Large intestine (tissue), 12 donors: ENCODE results near the gene TMX2. TPM values are rescaled to one million over a fixed set of nuclear protein-coding genes. Genes with fewer than 3 reads are reported as not detected.

ENCODE experiments used
- DNase-seq, 2 donors: peaks; one replicate each; pipeline versions ENCODE4 v3.0.0 to v3.0.0-alpha.2; 2013
- H3K27ac ChIP-seq: one replicate; pipeline ENCODE4 v1.5.1; 2013; ENCODE audit warnings: low read length
- H3K27me3 ChIP-seq: 2 replicates; pipeline ENCODE4 v1.6.1; 2013; ENCODE audit warnings: low read length; ENCODE audit not compliant: control insufficient read depth, insufficient read depth
- H3K36me3 ChIP-seq: 2 replicates; pipeline ENCODE4 v1.6.1; 2013; ENCODE audit warnings: low read length; ENCODE audit not compliant: control insufficient read depth, insufficient read depth
- H3K4me1 ChIP-seq: one replicate; pipeline ENCODE4 v1.6.1; 2013; ENCODE audit warnings: low read length; ENCODE audit not compliant: control insufficient read depth, insufficient read depth
- H3K4me3 ChIP-seq: one replicate; pipeline ENCODE4 v1.5.1; 2013; ENCODE audit warnings: low read length
- H3K9me3 ChIP-seq: one replicate; pipeline ENCODE4 v1.6.1; 2013; ENCODE audit warnings: mild to moderate bottlenecking, low read depth, low read length, moderate library complexity; ENCODE audit not compliant: control insufficient read depth
- WGBS: methylation state at CpG from one replicate; pipeline ENCODE4 v1.1.5; 2013; ENCODE audit warnings: low lambda C conversion rate; ENCODE audit not compliant: insufficient coverage; 5-methylcytosine and 5-hydroxymethylcytosine counted together
- long read RNA-seq, 11 donors: transcript quantifications; one replicate each; lab custom pipeline, GENCODE V29; 2026
- polyA plus RNA-seq: library from polyadenylated mRNA; unstranded; fragments of 120-200 nt; gene quantifications from one replicate; pipeline ENCODE4 v1.2.1, GENCODE V29; 2013

TMX2 gene, protein sequence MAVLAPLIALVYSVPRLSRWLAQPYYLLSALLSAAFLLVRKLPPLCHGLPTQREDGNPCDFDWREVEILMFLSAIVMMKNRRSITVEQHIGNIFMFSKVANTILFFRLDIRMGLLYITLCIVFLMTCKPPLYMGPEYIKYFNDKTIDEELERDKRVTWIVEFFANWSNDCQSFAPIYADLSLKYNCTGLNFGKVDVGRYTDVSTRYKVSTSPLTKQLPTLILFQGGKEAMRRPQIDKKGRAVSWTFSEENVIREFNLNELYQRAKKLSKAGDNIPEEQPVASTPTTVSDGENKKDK
- 108 TPM for polyA plus RNA-seq
- long read RNA-seq, donor 1, transcript TMX2-201 (8 exons, 1,631 nt), result major isoform, 8 of 10 reads
- long read RNA-seq, donor 1, partial matches to known transcripts, result 0 of 10 reads
- long read RNA-seq, donor 1, other reads (novel, unspliced or antisense), result 0 of 10 reads
- long read RNA-seq, donor 2, transcript TMX2-201 (8 exons, 1,631 nt), result major isoform, 20 of 26 reads
- long read RNA-seq, donor 2, partial matches to known transcripts, result 0 of 26 reads
- long read RNA-seq, donor 2, other reads (novel, unspliced or antisense), result 0 of 26 reads
- long read RNA-seq, donor 3, result 0 reads
- long read RNA-seq, donor 4, partial matches to known transcripts, result 0 of 1 reads
- long read RNA-seq, donor 4, other reads (novel, unspliced or antisense), result 0 of 1 reads
- long read RNA-seq, donor 5, transcript TMX2-201 (8 exons, 1,631 nt), result major isoform, 6 of 27 reads
- long read RNA-seq, donor 5, partial matches to known transcripts, result 12 of 27 reads
- long read RNA-seq, donor 5, other reads (novel, unspliced or antisense), result 8 of 27 reads
- long read RNA-seq, donor 6, transcript TMX2-201 (8 exons, 1,631 nt), result major isoform, 27 of 83 reads
- long read RNA-seq, donor 6, partial matches to known transcripts, result 54 of 83 reads
- long read RNA-seq, donor 6, other reads (novel, unspliced or antisense), result 0 of 83 reads
- long read RNA-seq, donor 7, partial matches to known transcripts, result 46 of 53 reads
- long read RNA-seq, donor 7, other reads (novel, unspliced or antisense), result 0 of 53 reads
- long read RNA-seq, donor 8, transcript TMX2-202 (7 exons, 1,521 nt), result minor isoform, 5 of 25 reads
- long read RNA-seq, donor 8, transcript TMX2-201 (8 exons, 1,631 nt), result major isoform, 17 of 25 reads
- long read RNA-seq, donor 8, partial matches to known transcripts, result 0 of 25 reads
- long read RNA-seq, donor 8, other reads (novel, unspliced or antisense), result 0 of 25 reads
- long read RNA-seq, donor 9, transcript TMX2-201 (8 exons, 1,631 nt), result major isoform, 22 of 26 reads
- long read RNA-seq, donor 9, partial matches to known transcripts, result 0 of 26 reads
- long read RNA-seq, donor 9, other reads (novel, unspliced or antisense), result 0 of 26 reads
- long read RNA-seq, donor 10, transcript TMX2-202 (7 exons, 1,521 nt), result minor isoform, 7 of 37 reads
- long read RNA-seq, donor 10, transcript TMX2-201 (8 exons, 1,631 nt), result major isoform, 24 of 37 reads
- long read RNA-seq, donor 10, partial matches to known transcripts, result 0 of 37 reads
- long read RNA-seq, donor 10, other reads (novel, unspliced or antisense), result 0 of 37 reads
- long read RNA-seq, donor 11, transcript TMX2-201 (8 exons, 1,631 nt), result major isoform, 12 of 14 reads
- long read RNA-seq, donor 11, partial matches to known transcripts, result 0 of 14 reads
- long read RNA-seq, donor 11, other reads (novel, unspliced or antisense), result 0 of 14 reads

DNA sequence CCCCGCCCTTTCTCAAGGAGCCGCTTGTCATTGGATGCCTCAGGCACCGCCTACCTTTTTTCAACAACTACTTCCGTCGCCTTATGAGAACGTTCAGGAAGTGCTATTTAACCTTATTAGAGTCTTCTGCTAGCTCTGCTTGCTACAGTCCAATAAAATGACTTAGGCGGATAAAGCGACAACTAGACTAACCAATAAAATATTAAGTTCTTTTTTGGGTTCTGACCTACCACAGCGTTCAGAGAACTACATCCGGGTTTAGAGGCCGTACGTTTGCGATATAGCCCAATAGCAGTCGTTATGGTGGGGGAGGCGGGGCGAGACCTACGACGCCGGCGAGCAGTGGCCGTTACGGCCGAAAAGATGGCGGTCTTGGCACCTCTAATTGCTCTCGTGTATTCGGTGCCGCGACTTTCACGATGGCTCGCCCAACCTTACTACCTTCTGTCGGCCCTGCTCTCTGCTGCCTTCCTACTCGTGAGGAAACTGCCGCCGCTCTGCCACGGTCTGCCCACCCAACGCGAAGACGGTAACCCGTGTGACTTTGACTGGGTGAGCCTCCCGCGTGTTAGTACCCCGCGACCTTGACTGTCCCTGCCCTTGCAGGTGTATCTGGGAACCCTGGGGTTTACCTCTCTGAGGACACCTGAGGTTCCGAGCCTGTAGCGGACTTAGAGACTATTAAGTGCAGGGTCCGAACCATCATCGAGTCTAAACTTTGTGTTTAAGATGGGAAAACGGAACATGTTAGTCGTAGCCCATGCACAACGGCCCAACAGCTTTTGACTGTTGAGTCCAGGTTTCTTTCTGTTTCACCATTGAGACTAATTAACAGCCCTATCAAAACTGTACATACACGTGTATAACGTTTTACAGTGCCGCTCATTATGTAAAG lies at the start of gene TMX2:
Gene TMX2 (plus strand): TSS at position 338 of the 895 bp plus-strand sequence. CDS start 26 bp downstream, at position 364.
- peaks cover 5% of the 10 kb centered on the region for H3K36me3 ChIP-seq
- H3K4me1 ChIP-seq, result peaks cover 12% of the 10 kb centered on the region
- peak within 1 kb of the TSS; percentile 89 for H3K27ac ChIP-seq
- peak within 1 kb of the TSS; percentile 95 for H3K4me3 ChIP-seq
- no peaks in the 10 kb centered on the region for H3K9me3 ChIP-seq
- DNase-seq, result peak; percentile 98 to 99
- H3K27me3 ChIP-seq, result no peaks in the 10 kb centered on the region
- WGBS, result 0% methylated on average over 1 of the region's 53 CpGs

DNA sequence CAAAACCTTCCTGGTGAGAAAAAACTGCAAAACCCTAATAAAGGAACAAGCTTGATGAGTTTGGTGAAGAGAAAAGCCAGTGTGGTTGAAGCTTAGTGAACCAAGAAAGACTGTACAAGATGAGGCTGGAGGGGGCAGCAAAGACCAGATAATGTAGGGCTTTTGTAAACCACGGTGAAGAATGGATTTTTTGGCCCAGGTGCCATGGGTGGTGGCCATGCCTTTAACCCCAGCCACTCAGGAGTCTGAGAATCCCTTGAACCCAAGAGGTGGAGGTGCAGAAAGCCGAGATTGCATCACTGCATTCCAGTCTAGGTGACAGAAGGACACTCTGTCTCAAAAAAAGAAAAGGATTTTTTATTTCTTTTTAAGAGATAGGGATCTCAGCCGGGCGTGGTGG lies 49.5 kb upstream of the TMX2 start:
- Histone ChIP-seq H3K36me3 (peaks cover 28% of the 10 kb centered on the region), H3K27me3 (no peaks in the 10 kb centered on the region), H3K9me3 (no peaks in the 10 kb centered on the region), H3K27ac (no peak overlapping the region), H3K4me3 (no peak overlapping the region), H3K4me1 (peaks cover 2% of the 10 kb centered on the region)
- 76% methylated on average over 3 of the region's 4 CpGs for WGBS
- DNase-seq, result no peak

DNA sequence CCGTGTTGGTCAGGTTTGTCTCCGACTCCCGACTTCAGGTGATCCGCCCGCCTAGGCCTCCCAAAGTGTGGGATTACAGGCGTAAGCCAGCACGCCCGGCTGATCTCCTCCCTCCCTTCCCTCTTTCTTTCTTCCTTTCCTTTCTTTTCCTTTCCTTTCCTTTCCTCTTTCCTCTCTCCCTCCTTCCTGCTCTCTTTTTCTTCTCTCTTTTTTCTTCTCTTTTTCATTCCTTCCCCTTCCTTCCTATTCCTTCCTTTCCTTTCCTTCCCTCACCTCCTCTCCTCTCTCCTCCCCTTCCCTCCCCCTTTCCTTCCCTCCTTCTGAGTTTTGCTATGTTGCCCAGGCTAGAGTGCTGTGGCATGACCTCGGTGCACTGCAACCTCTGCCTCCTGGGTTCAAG lies 48.4 kb upstream of the TMX2 start:
- no peak for DNase-seq
- peaks cover 28% of the 10 kb centered on the region for H3K36me3 ChIP-seq
- H3K4me1 ChIP-seq, result peaks cover 2% of the 10 kb centered on the region
- H3K27ac ChIP-seq, result no peak overlapping the region
- no peak overlapping the region for H3K4me3 ChIP-seq
- no peaks in the 10 kb centered on the region for H3K27me3 ChIP-seq
- WGBS, result 90% methylated on average over 4 of the region's 9 CpGs
- no peaks in the 10 kb centered on the region for H3K9me3 ChIP-seq

DNA sequence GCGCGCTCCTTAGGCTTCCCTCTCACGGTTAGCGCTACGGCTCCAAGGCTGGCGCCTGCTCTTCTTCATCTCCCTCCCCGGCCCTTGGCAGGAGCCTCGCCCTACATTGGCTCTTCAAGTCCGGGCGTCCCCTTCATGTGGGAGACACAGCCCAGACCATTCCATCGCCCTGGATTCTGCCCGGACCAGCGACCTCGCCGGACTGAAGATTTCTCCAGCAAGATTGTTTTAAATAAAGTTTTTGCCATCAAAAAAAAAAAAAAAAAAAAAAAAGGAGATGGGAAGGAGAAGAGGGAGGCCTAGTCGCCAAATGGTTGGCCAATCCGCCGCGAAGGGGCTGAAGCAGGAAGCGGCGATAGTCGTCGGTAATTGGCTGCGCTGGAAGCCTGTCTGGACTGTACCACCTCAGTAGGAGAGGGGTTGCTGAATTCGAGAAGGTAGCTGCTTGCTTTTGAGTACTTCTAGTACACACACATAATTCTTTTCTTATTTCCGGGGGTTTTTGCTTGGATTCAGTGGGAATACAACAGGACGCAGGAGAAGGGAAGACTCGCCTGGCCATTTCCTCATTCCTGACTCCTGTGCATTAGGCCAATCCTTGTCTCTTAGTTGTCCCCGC lies 45.2 kb upstream of the TMX2 start:
- peak; percentile 98 to 99 for DNase-seq
- peaks cover 13% of the 10 kb centered on the region for H3K36me3 ChIP-seq
- H3K27ac ChIP-seq, result peak overlapping the region; percentile 95
- H3K4me1 ChIP-seq, result peaks cover 7% of the 10 kb centered on the region
- peak overlapping the region; percentile 97 for H3K4me3 ChIP-seq
- WGBS, result no CpG with 5 or more reads among the region's 29 CpGs
- no peaks in the 10 kb centered on the region for H3K27me3 ChIP-seq
- no peaks in the 10 kb centered on the region for H3K9me3 ChIP-seq

DNA sequence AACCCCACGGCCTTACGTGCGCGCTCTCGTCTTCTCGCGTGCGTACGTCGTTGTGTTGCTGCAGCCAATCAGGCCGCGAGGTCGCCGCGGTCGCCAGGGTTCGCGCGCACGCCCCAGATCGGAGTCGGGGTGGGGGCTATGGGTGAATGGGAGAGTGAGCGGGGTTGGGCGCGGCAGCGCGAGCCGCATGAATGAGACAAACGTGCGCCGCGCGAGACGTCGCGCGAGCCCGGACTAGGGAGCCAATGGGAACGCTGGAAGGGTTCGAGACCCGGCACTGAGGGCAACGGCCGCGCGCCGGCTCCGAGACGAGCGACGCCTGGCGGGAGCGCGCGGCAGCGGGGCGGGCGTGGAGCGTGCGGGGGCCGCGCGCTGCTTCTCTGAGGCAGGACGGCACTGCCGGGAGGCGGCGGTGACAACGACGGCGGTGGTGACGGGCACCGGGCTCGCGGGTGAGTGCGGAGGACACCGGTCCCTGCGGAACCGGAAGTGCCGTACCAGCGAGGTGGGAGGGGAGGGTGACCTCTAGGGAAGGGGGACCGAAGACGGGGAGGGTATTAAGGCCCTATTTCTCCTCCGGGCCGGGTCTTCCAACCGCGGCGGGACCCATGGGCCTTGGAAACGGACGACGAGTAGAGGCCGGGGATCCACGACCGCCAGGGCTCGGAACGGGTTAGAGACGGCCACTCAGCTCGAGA lies 44.5 kb upstream of the TMX2 start, which contains the start of gene ZDHHC5:
Gene ZDHHC5 (plus strand): TSS at position 379 of the 698 bp plus-strand sequence. CDS start 4,977 bp downstream, outside the sequence.
- H3K9me3 ChIP-seq, result no peaks in the 10 kb centered on the region
- peak within 1 kb of the TSS; percentile 97 for H3K4me3 ChIP-seq
- DNase-seq, result peak; percentile 100
- no peaks in the 10 kb centered on the region for H3K27me3 ChIP-seq
- peaks cover 16% of the 10 kb centered on the region for H3K36me3 ChIP-seq
- WGBS, result no CpG with 5 or more reads among the region's 96 CpGs
- peak within 1 kb of the TSS; percentile 95 for H3K27ac ChIP-seq
- H3K4me1 ChIP-seq, result peaks cover 7% of the 10 kb centered on the region

DNA sequence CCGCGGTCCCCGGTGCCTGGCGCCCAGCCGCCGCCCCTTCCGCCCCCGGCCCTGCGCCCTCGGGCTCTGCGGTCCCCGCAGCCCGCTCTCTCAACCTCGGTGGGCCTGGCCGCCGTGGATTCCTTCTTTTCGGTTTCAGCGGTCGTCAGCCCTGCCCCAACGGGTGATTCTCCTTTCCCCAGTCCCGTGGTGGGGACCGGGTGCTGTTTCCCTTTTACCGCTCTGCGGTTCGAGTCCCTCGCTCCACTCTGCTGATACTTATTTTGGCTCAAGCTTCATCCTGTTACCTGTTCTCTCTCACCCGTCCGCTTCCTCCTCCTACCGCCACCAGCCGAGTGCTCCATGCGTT lies 44.0 kb upstream of the TMX2 start:
- peak in 1 of 2 donors; percentile 50 for DNase-seq
- peak overlapping the region; percentile 95 for H3K27ac ChIP-seq

DNA sequence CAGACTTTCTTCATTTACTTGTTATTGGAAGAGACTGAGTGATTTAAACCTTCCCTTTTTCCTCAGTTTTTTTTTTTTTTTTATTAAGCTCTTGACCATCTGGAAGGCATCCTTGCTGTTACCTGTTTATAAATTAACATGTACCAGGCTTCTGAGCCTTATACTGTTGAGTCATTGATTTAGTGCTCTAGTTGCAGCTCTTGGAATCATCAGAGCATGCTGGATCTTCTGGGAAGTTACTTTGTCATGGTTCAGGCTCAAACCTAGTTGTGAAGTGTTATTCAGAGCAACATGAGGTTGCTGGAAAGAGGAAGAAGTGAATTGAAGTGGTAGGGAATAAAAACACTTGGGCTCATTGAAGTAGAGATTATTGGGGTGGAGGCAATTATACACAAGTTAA lies 38.1 kb upstream of the TMX2 start:
- Histone ChIP-seq H3K27ac (no peak overlapping the region), H3K36me3 (peaks cover 61% of the 10 kb centered on the region)

More for the DNA sequence above, 44.0 kb upstream of the TMX2 start:
- H3K36me3 ChIP-seq, result peaks cover 22% of the 10 kb centered on the region
- WGBS, result 0% methylated on average over 5 of the region's 31 CpGs
- no peaks in the 10 kb centered on the region for H3K27me3 ChIP-seq
- H3K4me1 ChIP-seq, result peaks cover 7% of the 10 kb centered on the region
- H3K9me3 ChIP-seq, result no peaks in the 10 kb centered on the region
- H3K4me3 ChIP-seq, result peak overlapping the region; percentile 97

DNA sequence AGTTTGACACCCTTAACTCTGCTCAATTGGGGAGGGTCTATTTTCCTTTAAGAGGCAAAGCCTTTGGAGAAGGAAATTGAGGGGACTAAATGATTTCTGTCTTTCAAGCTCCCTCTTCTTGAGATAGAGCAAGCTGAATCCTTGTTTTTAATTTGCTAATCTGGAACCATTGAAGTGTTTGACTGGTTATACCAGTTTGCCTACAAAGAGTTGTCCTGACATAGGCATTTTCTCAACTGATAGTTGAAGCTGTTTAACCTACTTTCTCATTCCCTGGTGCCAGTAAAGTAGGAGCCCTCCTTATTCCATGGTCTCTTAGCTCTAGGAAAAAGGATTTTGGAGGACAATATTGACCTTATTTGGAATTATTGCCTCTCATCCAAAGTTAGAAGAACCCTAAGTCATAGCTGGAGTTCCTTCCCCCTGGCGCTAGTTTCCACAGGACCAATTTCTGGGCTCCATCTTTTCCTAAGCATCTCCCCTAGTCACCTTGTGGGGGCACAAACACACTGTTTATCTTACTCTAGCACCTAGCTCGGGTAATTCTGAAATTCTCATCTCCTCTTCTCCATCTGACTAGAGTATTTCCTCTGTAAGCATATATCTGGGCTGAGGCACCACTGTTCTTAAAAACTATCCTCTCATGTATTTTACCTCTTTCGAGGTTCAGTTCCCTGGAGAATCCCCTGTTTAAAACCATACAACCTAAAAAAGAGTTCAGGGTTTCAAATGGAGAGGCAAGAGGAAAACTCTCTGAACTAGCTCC lies 37.0 kb upstream of the TMX2 start:
- Histone ChIP-seq H3K4me3 (no peak overlapping the region), H3K4me1 (no peaks in the 10 kb centered on the region), H3K27me3 (no peaks in the 10 kb centered on the region), H3K9me3 (no peaks in the 10 kb centered on the region), H3K27ac (no peak overlapping the region), H3K36me3 (peaks cover 71% of the 10 kb centered on the region)
- 80% methylated on average over 1 of the region's 3 CpGs for WGBS
- no peak for DNase-seq

More for the DNA sequence above, 38.1 kb upstream of the TMX2 start:
- Histone ChIP-seq H3K4me3 (no peak overlapping the region), H3K4me1 (peaks cover 4% of the 10 kb centered on the region), H3K27me3 (no peaks in the 10 kb centered on the region), H3K9me3 (no peaks in the 10 kb centered on the region)
- no peak for DNase-seq
